ENCODE results near the gene PEPD.

Gene PEPD

GRCh38 chr19:33546656-33547055 lies 25.1 kb upstream of the PEPD start:
- no peak for DNase-seq (ENCODE audit: low spot score)

- no peak for DNase-seq (ENCODE audit: low spot score)
Measured at GRCh38 chr19:33545217-33545981, 23.8 kb upstream of the PEPD start.

GRCh38 chr19:33535226-33535625 lies 13.6 kb upstream of the PEPD start:
- DNase-seq (ENCODE audit: low spot score), result no peak

GRCh38 chr19:33532859-33533460 lies 11.4 kb upstream of the PEPD start:
- no peak for DNase-seq (ENCODE audit: low spot score)

GRCh38 chr19:33530842-33531241 lies 9.3 kb upstream of the PEPD start:
- no peak for DNase-seq (ENCODE audit: low spot score)

- no peak for DNase-seq (ENCODE audit: low spot score)
Measured at GRCh38 chr19:33530296-33530695, 8.7 kb upstream of the PEPD start.

- DNase-seq (ENCODE audit: low spot score), result no peak
Measured at GRCh38 chr19:33529094-33529676, 7.6 kb upstream of the PEPD start.

GRCh38 chr19:33528404-33528803 lies 6.8 kb upstream of the PEPD start:
- no peak for DNase-seq (ENCODE audit: low spot score)

- DNase-seq (ENCODE audit: low spot score), result no peak
Measured at GRCh38 chr19:33527125-33527524, 5.5 kb upstream of the PEPD start.

GRCh38 chr19:33524024-33524664 lies 2.6 kb upstream of the PEPD start:
- DNase-seq (ENCODE audit: low spot score), result no peak

GRCh38 chr19:33523167-33523566 lies 1.6 kb upstream of the PEPD start:
- no peak for DNase-seq (ENCODE audit: low spot score)

- no peak for DNase-seq (ENCODE audit: low spot score)
Measured at GRCh38 chr19:33522371-33522662, 726 bp upstream of the PEPD start.

- no peak for DNase-seq (ENCODE audit: low spot score)
Measured at GRCh38 chr19:33520844-33521479, 629 bp downstream of the PEPD start.

GRCh38 chr19:33520048-33520643 lies 1.4 kb downstream of the PEPD start:
- DNase-seq (ENCODE audit: low spot score), result no peak

- no peak for DNase-seq (ENCODE audit: low spot score)
Measured at GRCh38 chr19:33519416-33519815, 2.2 kb downstream of the PEPD start.

GRCh38 chr19:33518541-33518940 lies 3.0 kb downstream of the PEPD start:
- DNase-seq (ENCODE audit: low spot score), result no peak

- DNase-seq (ENCODE audit: low spot score), result no peak
Measured at GRCh38 chr19:33517922-33518321, 3.7 kb downstream of the PEPD start.

GRCh38 chr19:33515921-33516320 lies 5.7 kb downstream of the PEPD start:
- DNase-seq (ENCODE audit: low spot score), result no peak

GRCh38 chr19:33514885-33515551 lies 6.6 kb downstream of the PEPD start:
- DNase-seq (ENCODE audit: low spot score), result no peak

- no peak for DNase-seq (ENCODE audit: low spot score)
Measured at GRCh38 chr19:33513424-33513823, 8.2 kb downstream of the PEPD start.

GRCh38 chr19:33512580-33513137 lies 8.9 kb downstream of the PEPD start:
- no peak for DNase-seq (ENCODE audit: low spot score)
